Ishikawa (cell line): ENCODE results near the gene SRP14.

ENCODE experiments used
- CEBPB ChIP-seq: IDR thresholded peaks from 2 replicates; pipeline ENCODE4 v1.6.1; 2012
- CREB1 ChIP-seq: IDR thresholded peaks from 2 replicates; pipeline ENCODE4 v1.6.1; 2012; ENCODE audit warnings: low read depth
- EGR1 ChIP-seq: IDR thresholded peaks from 2 replicates; pipeline ENCODE4 v1.6.1; 2012
- EP300 ChIP-seq: IDR thresholded peaks from 2 replicates; pipeline ENCODE4 v1.6.1; 2012; ENCODE audit warnings: borderline replicate concordance
- FOXM1 ChIP-seq: IDR thresholded peaks from 2 replicates; pipeline ENCODE4 v1.6.1; 2012; ENCODE audit warnings: low read depth, borderline replicate concordance
- MAX ChIP-seq: IDR thresholded peaks from 2 replicates; pipeline ENCODE4 v1.6.1; 2012
- NFIC ChIP-seq: IDR thresholded peaks from 2 replicates; pipeline ENCODE4 v1.6.1; 2012
- RAD21 ChIP-seq: IDR thresholded peaks from 2 replicates; pipeline ENCODE4 v1.6.1; 2012; ENCODE audit warnings: low read depth
- REST ChIP-seq: IDR thresholded peaks from 2 replicates; pipeline ENCODE4 v1.6.1; 2012; ENCODE audit warnings: low read depth, mild to moderate bottlenecking
- TAF1 ChIP-seq: IDR thresholded peaks from 2 replicates; pipeline ENCODE4 v1.6.1; 2012; ENCODE audit warnings: low read depth, mild to moderate bottlenecking
- TCF12 ChIP-seq: IDR thresholded peaks from 2 replicates; pipeline ENCODE4 v1.6.1; 2012; ENCODE audit warnings: low read depth
- TEAD4 ChIP-seq: IDR thresholded peaks from 2 replicates; pipeline ENCODE4 v1.6.1; 2012
- YY1 ChIP-seq: IDR thresholded peaks from 2 replicates; pipeline ENCODE4 v1.6.1; 2012; ENCODE audit warnings: low read depth
- ZBTB7A ChIP-seq: IDR thresholded peaks from 2 replicates; pipeline ENCODE4 v1.6.1; 2012; ENCODE audit warnings: low read depth
- TF ChIP-seq, protein P1 (sequence below): IDR thresholded peaks from 2 replicates; pipeline ENCODE4 v1.6.1; 2012

Gene SRP14

GRCh38 chr15:40064231-40064894 lies 25.4 kb upstream of the SRP14 start:
- TF ChIP-seq FOXM1 (no peak), REST (no peak)

- peak; percentile 70 for TF ChIP-seq NFIC
- TF ChIP-seq TCF12: peak; percentile 61; the same call in 1 of the 2 replicates
- no peak for TF ChIP-seq YY1
Observed at GRCh38 chr15:40063563-40064011, 24.6 kb upstream of the SRP14 start.

DNA sequence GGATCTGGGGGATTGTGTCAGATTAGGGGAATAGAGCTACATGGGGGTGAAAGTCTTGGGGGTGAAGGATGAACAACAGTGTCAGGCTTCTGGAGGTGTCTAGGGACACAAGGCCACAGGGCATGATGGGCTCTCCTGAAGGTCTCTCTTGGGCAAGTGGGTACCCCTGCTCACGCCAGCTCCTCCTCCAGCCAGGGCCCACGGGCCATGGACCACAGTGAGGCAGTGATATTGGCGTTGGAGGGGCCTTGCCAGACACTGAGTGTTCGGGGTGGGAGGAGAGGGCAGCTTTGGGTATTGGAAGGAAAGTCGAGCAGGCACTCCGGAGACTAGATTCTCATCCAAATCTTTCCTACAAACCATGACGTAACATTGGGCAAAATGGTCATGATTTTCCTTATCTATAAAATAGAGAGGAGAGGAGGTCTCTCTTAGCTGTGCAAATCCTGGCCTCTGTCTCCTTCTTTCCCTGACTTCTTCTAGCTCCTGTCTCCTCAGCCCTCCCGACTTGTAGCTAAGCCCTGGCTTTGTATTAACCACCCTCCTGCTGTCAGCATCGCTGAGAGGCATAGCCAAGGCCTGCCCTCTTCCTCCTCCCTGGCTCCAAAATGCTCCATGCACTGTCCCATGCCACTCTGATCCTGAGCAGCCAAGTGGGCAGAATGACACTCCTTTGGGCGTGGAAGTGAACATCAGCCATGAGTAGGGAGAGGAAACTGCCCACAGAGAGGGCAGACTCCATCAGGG lies 24.0 kb upstream of the SRP14 start:
- TF ChIP-seq FOXM1 (no peak), NFIC (no peak), CREB1 (no peak), EGR1 (no peak), MAX (no peak)

DNA sequence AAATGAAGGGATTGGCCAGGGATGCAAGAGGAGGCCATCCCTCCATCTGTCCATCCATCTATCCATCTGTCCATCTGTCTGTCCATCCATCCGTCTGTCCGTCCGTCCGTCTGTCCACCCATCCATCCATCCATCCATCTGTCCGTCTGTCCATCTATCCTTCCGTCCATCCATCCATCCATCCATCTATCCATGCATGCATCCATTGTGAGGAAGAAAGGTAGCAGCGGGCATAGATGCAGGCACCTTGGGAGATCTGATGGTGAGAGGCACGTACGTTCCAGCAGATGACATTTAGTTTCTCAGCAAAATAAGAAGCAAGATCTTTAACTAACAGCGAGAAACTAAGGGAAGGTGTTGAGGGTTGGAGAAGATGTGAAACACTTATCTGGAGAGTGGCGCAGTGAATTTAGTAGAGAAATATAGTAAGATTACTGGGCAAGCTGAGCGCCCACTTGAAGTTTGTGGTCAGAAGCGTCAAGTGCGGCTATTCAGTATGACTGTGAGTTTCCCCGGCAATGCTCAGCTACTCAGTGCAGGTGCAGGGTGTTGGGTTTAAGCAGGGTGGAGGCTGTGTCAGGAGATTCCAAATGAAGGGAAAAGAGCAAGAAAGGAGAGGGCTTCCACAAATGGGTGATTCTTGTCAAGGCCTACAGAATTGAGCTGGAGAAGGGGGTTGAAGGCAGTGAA lies 22.4 kb upstream of the SRP14 start:
- TF ChIP-seq EP300 (no peak), YY1 (no peak), MAX (no peak), EGR1 (no peak), FOXM1 (no peak)

- TF ChIP-seq EP300: no peak
- no peak for TF ChIP-seq ZBTB7A
- TF ChIP-seq EGR1: no peak
- no peak for TF ChIP-seq TAF1
- TF ChIP-seq TEAD4: no peak
- TF ChIP-seq TCF12: no peak
- no peak for TF ChIP-seq CEBPB
- TF ChIP-seq CREB1: no peak
- TF ChIP-seq, protein P1, sequence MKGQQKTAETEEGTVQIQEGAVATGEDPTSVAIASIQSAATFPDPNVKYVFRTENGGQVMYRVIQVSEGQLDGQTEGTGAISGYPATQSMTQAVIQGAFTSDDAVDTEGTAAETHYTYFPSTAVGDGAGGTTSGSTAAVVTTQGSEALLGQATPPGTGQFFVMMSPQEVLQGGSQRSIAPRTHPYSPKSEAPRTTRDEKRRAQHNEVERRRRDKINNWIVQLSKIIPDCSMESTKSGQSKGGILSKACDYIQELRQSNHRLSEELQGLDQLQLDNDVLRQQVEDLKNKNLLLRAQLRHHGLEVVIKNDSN: no peak
- no peak for TF ChIP-seq FOXM1
- TF ChIP-seq YY1: no peak
- no peak for TF ChIP-seq MAX
- no peak for TF ChIP-seq NFIC
- no peak for TF ChIP-seq RAD21
- no peak for TF ChIP-seq REST
Observed at GRCh38 chr15:40060236-40060961, 21.4 kb upstream of the SRP14 start.

GRCh38 chr15:40059821-40060220 lies 20.8 kb upstream of the SRP14 start:
- TF ChIP-seq CREB1: no peak
- no peak for TF ChIP-seq TEAD4
- no peak for TF ChIP-seq EP300
- TF ChIP-seq, protein P1: no peak
- TF ChIP-seq NFIC: no peak
- TF ChIP-seq TCF12: no peak
- no peak for TF ChIP-seq YY1
- TF ChIP-seq EGR1: no peak
- TF ChIP-seq MAX: no peak
- no peak for TF ChIP-seq RAD21
- TF ChIP-seq REST: no peak
